ENCODE measurements around the gene VCY1B.
"Not testable (repeated sequence)": the region's sequence is repeated elsewhere in the genome, so short reads cannot be mapped to it uniquely, and the experiment has no call there.

The VCY1B gene

GRCh38 chrY:14055927-14056326, at the start of gene VCY1B:
VCY1B (plus strand) TSS chrY:14056227; CDS start chrY:14056290, 63 bp downstream.
- not testable (repeated sequence) for H3K9me2 ChIP-seq (replicated peaks; ENCODE audit: low read depth, low read length); H3K27me3 ChIP-seq (ENCODE audit: insufficient read depth, low read length, poor library complexity, severe bottlenecking); H3K79me2 ChIP-seq (ENCODE audit: insufficient read depth, low read length); H3K4me2 ChIP-seq (ENCODE audit: low read depth, low read length, poor library complexity, severe bottlenecking); H3F3A ChIP-seq (ENCODE audit: low read depth); H3K9ac ChIP-seq (ENCODE audit: low read depth, low read length, poor library complexity, severe bottlenecking); H4K20me1 ChIP-seq (ENCODE audit: insufficient read depth, low read length, poor library complexity, severe bottlenecking); H2AFZ ChIP-seq (ENCODE audit: low read length); H3K4me3 ChIP-seq (ENCODE audit: low read length, poor library complexity, severe bottlenecking); H3K36me3 ChIP-seq (ENCODE audit: insufficient read depth, low read length); H3K9me3 ChIP-seq (ENCODE audit: insufficient read depth, low read depth, low read length); H3K4me1 ChIP-seq (ENCODE audit: insufficient read depth, low read length, poor library complexity, severe bottlenecking)

GRCh38 chrY:14011916-14012315, 44.1 kb upstream of the VCY1B start:
- H3K27me3 ChIP-seq (ENCODE audit: insufficient read depth, low read length, poor library complexity, severe bottlenecking); H2AFZ ChIP-seq (ENCODE audit: low read length); H3K4me1 ChIP-seq (ENCODE audit: insufficient read depth, low read length, poor library complexity, severe bottlenecking); H3K4me3 ChIP-seq (ENCODE audit: low read length, poor library complexity, severe bottlenecking); H3K9me3 ChIP-seq (ENCODE audit: insufficient read depth, low read depth, low read length); H3K79me2 ChIP-seq (ENCODE audit: insufficient read depth, low read length); H3K36me3 ChIP-seq (ENCODE audit: insufficient read depth, low read length); H4K20me1 ChIP-seq (ENCODE audit: insufficient read depth, low read length, poor library complexity, severe bottlenecking); H3K9me2 ChIP-seq (replicated peaks; ENCODE audit: low read depth, low read length); H3K9ac ChIP-seq (ENCODE audit: low read depth, low read length, poor library complexity, severe bottlenecking); H3F3A ChIP-seq (ENCODE audit: low read depth); H3K4me2 ChIP-seq (ENCODE audit: low read depth, low read length, poor library complexity, severe bottlenecking): not testable (repeated sequence)

GRCh38 chrY:14030395-14030794, 25.6 kb upstream of the VCY1B start:
- H3K4me3 ChIP-seq (ENCODE audit: low read length, poor library complexity, severe bottlenecking); H3F3A ChIP-seq (ENCODE audit: low read depth); H4K20me1 ChIP-seq (ENCODE audit: insufficient read depth, low read length, poor library complexity, severe bottlenecking); H3K79me2 ChIP-seq (ENCODE audit: insufficient read depth, low read length); H3K9me3 ChIP-seq (ENCODE audit: insufficient read depth, low read depth, low read length); H3K4me2 ChIP-seq (ENCODE audit: low read depth, low read length, poor library complexity, severe bottlenecking); H3K9ac ChIP-seq (ENCODE audit: low read depth, low read length, poor library complexity, severe bottlenecking); H3K9me2 ChIP-seq (replicated peaks; ENCODE audit: low read depth, low read length); H3K36me3 ChIP-seq (ENCODE audit: insufficient read depth, low read length); H2AFZ ChIP-seq (ENCODE audit: low read length); H3K4me1 ChIP-seq (ENCODE audit: insufficient read depth, low read length, poor library complexity, severe bottlenecking); H3K27me3 ChIP-seq (ENCODE audit: insufficient read depth, low read length, poor library complexity, severe bottlenecking): not testable (repeated sequence)

- Histone ChIP-seq H3K79me2 (ENCODE audit: insufficient read depth, low read length) (no peaks in the 10 kb centered on the region), H3K9me3 (ENCODE audit: insufficient read depth, low read depth, low read length) (no peaks in the 10 kb centered on the region), H3K9me2 (replicated peaks; ENCODE audit: low read depth, low read length) (no peaks in the 10 kb centered on the region), H3K4me3 (ENCODE audit: low read length, poor library complexity, severe bottlenecking) (no peak overlapping the region), H3K4me2 (ENCODE audit: low read depth, low read length, poor library complexity, severe bottlenecking) (no peak overlapping the region), H4K20me1 (ENCODE audit: insufficient read depth, low read length, poor library complexity, severe bottlenecking) (no peaks in the 10 kb centered on the region), H3F3A (ENCODE audit: low read depth) (no peaks in the 10 kb centered on the region), H3K36me3 (ENCODE audit: insufficient read depth, low read length) (no peaks in the 10 kb centered on the region), H3K27me3 (ENCODE audit: insufficient read depth, low read length, poor library complexity, severe bottlenecking) (no peaks in the 10 kb centered on the region), H2AFZ (ENCODE audit: low read length) (no peak overlapping the region), H3K9ac (ENCODE audit: low read depth, low read length, poor library complexity, severe bottlenecking) (no peak overlapping the region), H3K4me1 (ENCODE audit: insufficient read depth, low read length, poor library complexity, severe bottlenecking) (no peaks in the 10 kb centered on the region)
- no peak for TF ChIP-seq CTCF (conservative IDR thresholded peaks at IDR 0.05; ENCODE audit: low read length)
- no peak for TF ChIP-seq EZH2phosphoT487 (IDR thresholded peaks at IDR 0.05; ENCODE audit: borderline replicate concordance)
Observed at GRCh38 chrY:14085877-14086276, 29.9 kb downstream of the VCY1B start.

Data from Loucy (cell line).